Esophagus muscularis mucosa (tissue), 4 donors: ENCODE data around the gene RNF220. TPM values are rescaled to one million over a fixed set of nuclear protein-coding genes. Genes with fewer than 3 reads are reported as not detected.
A peak's percentile ranks its signal among the peaks of the same experiment; 100 is the strongest.

ENCODE experiments used
- DNase-seq: peaks from one replicate; pipeline ENCODE4 v3.0.0-alpha.2; 2017; ENCODE audit errors: extremely low spot score
- H3K27ac ChIP-seq, 4 donors: fragments of 200-600 bp; sonication (generic); replicated peaks in 1 of 4; 1 replicate in 3 of 4; 2 replicates in 1 of 4; pipeline ENCODE4 v1.5.1; 2016 to 2019; ENCODE audit warnings: mild to moderate bottlenecking in 1 of 4
- H3K27me3 ChIP-seq, 4 donors: fragments of 200-600 bp; sonication (generic); one replicate each; pipeline versions ENCODE4 v1.5.1 to v1.6.0; 2016 to 2019
- H3K36me3 ChIP-seq, 4 donors: fragments of 200-600 bp; sonication (generic); one replicate each; pipeline ENCODE4 v1.5.1; 2016 to 2019
- H3K4me1 ChIP-seq, 4 donors: fragments of 200-600 bp; sonication (generic); one replicate each; pipeline ENCODE4 v1.5.1; 2016 to 2019
- H3K4me3 ChIP-seq, 4 donors: fragments of 200-600 bp; sonication (generic); 1 replicate in 2 of 4; 2 replicates in 2 of 4; pipeline ENCODE4 v1.5.1; 2016 to 2019; ENCODE audit warnings: mild to moderate bottlenecking in 4 of 4, moderate library complexity in 1 of 4
- H3K9me3 ChIP-seq, 4 donors: fragments of 200-600 bp; sonication (generic); 1 replicate in 3 of 4; 2 replicates in 1 of 4; pipeline ENCODE4 v1.5.1; 2016 to 2019
- CTCF ChIP-seq, 3 experiments: fragments of 200-600 bp in 2 of 3; fragments of 450-650 bp in 1 of 3; sonication (generic) in 2 of 3; IDR thresholded peaks; one replicate each; pipeline ENCODE4 v1.5.1; 2017 to 2019; ENCODE audit warnings: antibody characterized with exemption in 3 of 3, mild to moderate bottlenecking in 2 of 3, moderate library complexity in 1 of 3
- EP300 ChIP-seq: sonication (generic); formaldehyde crosslinking; IDR thresholded peaks from one replicate; pipeline ENCODE4 v1.6.1; 2017; ENCODE audit warnings: antibody characterized with exemption
- POLR2A ChIP-seq: fragments of 450-650 bp; IDR thresholded peaks from one replicate; pipeline ENCODE4 v1.6.1; 2017; ENCODE audit warnings: antibody characterized with exemption, moderate library complexity, mild to moderate bottlenecking, low read depth
- POLR2AphosphoS5 ChIP-seq, 2 donors: sonication (generic); formaldehyde crosslinking; IDR thresholded peaks; one replicate each; pipeline ENCODE4 v1.6.1; 2017; ENCODE audit warnings: antibody characterized with exemption in 2 of 2
- WGBS: methylation state at CpG from one replicate; pipeline ENCODE4 v1.1.5; 2018; 5-methylcytosine and 5-hydroxymethylcytosine counted together
- intact Hi-C: fragments of 100-400 bp; cut with DNase I; formaldehyde crosslinking; loops from one replicate; pipeline ENCODE4 v1.15.1; 2023
- total RNA-seq, 4 donors: library from RNA; depleted of rRNA; stranded (reverse); fragments of >200 nt; gene quantifications; one replicate each; pipeline versions ENCODE4 v1.1.0 to v1.2.1, GENCODE V29; 2016

Gene RNF220
- total RNA-seq, 4 donors from 2014 or later = 112 to 157 (median 126) TPM

- H3K36me3 ChIP-seq = peaks cover 36 to 97% (median 87%) of the 10 kb centered on the region in 4 donors
- no peak overlapping the region for H3K27ac ChIP-seq
- intact Hi-C loops = no loop called here
Observed at GRCh38 chr1:44637702-44638411, 232.8 kb downstream of the RNF220 start.

DNA sequence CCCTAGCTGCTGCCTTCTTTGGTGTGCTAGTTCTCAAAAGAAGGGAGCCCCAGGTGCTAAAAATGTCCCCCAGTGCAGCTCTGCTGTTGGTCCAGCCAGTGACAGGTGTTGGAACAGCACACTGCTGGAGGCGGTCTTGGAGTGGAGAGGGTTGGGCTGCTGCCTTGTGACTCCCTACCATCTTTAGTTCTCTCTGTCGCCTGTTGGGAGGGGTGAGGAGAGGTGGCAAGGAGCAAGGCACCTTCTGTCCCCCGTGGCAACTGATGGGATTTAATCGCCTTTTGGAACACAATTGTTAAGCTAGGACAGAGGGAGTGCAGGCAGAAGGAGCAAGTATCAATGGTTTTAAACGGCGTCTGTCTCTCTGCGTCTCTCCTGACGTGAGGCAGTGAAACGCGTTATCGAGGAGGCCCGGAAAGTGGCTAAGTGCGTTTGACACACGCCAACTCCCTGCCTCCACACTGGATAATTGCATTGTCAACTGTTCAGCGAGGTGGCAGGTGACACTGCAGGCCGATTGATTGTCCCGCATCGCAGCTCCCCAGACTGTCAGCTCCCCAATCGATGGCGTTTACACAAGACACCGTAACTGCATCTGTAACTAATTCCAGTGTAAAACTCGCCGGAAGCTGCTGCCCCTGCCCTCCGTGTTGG, 235.3 kb downstream of the RNF220 start:
- peaks cover 41 to 98% (median 87%) of the 10 kb centered on the region in 4 donors for H3K36me3 ChIP-seq
- no peak overlapping the region for H3K27ac ChIP-seq
- peaks cover 59 to 79% (median 63%) of the 10 kb centered on the region in 4 donors for H3K4me1 ChIP-seq
- H3K4me3 ChIP-seq = no peak overlapping the region
- no peaks in the 10 kb centered on the region for H3K27me3 ChIP-seq
- TF ChIP-seq CTCF (IDR thresholded peaks at IDR 0.05) (no peak), EP300 (no peak), POLR2A (no peak), POLR2AphosphoS5 (IDR thresholded peaks at IDR 0.05) (no peak)
- no peak for DNase-seq
- 82% methylated on average over 24 of the region's 24 CpGs for WGBS
- no peaks in the 10 kb centered on the region for H3K9me3 ChIP-seq
- intact Hi-C loops = no loop called here

More at GRCh38 chr1:44637702-44638411, 232.8 kb downstream of the RNF220 start:
- Histone ChIP-seq H3K4me1 (peaks cover 48 to 79% (median 61%) of the 10 kb centered on the region in 4 donors), H3K9me3 (no peaks in the 10 kb centered on the region), H3K27me3 (no peaks in the 10 kb centered on the region), H3K4me3 (no peak overlapping the region)
- TF ChIP-seq POLR2A (no peak), EP300 (no peak), POLR2AphosphoS5 (IDR thresholded peaks at IDR 0.05) (no peak), CTCF (IDR thresholded peaks at IDR 0.05) (no peak)
- WGBS = 79% methylated on average over 21 of the region's 27 CpGs
- no peak for DNase-seq

GRCh38 chr1:44641126-44642102, 236.4 kb downstream of the RNF220 start:
- intact Hi-C loops = no loop called here
- no peak for DNase-seq
- Histone ChIP-seq H3K27me3 (no peaks in the 10 kb centered on the region), H3K36me3 (peaks cover 33 to 98% (median 86%) of the 10 kb centered on the region in 4 donors), H3K9me3 (no peaks in the 10 kb centered on the region), H3K4me1 (peaks cover 52 to 79% (median 68%) of the 10 kb centered on the region in 4 donors), H3K27ac (peak overlapping the region; percentile 87 to 92 (median 90)), H3K4me3 (no peak overlapping the region)
- TF ChIP-seq POLR2A (no peak), CTCF (IDR thresholded peaks at IDR 0.05) (no peak), EP300 (no peak), POLR2AphosphoS5 (IDR thresholded peaks at IDR 0.05) (no peak)
- 75% methylated on average over 12 of the region's 12 CpGs for WGBS

- no peak for DNase-seq
- TF ChIP-seq EP300 (no peak), CTCF (IDR thresholded peaks at IDR 0.05) (no peak), POLR2AphosphoS5 (IDR thresholded peaks at IDR 0.05) (no peak), POLR2A (no peak)
- peaks cover 48 to 78% (median 68%) of the 10 kb centered on the region in 4 donors for H3K4me1 ChIP-seq
- H3K27me3 ChIP-seq = no peaks in the 10 kb centered on the region
- WGBS = 96% methylated on average over 2 of the region's 2 CpGs
- H3K27ac ChIP-seq = peak overlapping the region; percentile 87 to 92 (median 90)
- H3K9me3 ChIP-seq = no peaks in the 10 kb centered on the region
- peaks cover 25 to 98% (median 85%) of the 10 kb centered on the region in 4 donors for H3K36me3 ChIP-seq
- no peak overlapping the region for H3K4me3 ChIP-seq
- intact Hi-C loops = no loop called here
Observed at GRCh38 chr1:44642255-44642654, 237.2 kb downstream of the RNF220 start.
